Thymus (tissue), 11 donors: Measurements from ENCODE around the gene RAD51B. TPM values are rescaled to one million over a fixed set of nuclear protein-coding genes. Genes with fewer than 3 reads are reported as not detected.

Source experiments
- DNase-seq, 9 donors: peaks; one replicate each; pipeline ENCODE4 v3.0.0-alpha.2; 2013; ENCODE audit warnings: low spot score in 9 of 9, low read depth in 6 of 9, missing footprints in 1 of 9
- H3K27ac ChIP-seq, 2 donors: one replicate each; pipeline ENCODE4 v1.5.1; 2013; ENCODE audit warnings: control low read depth in 1 of 2, low read depth in 1 of 2, low read length in 1 of 2, mild to moderate bottlenecking in 1 of 2, moderate library complexity in 1 of 2
- H3K27me3 ChIP-seq, 2 donors: one replicate each; pipeline ENCODE4 v1.5.1; 2013; ENCODE audit warnings: low read length in 1 of 2; ENCODE audit not compliant: control insufficient read depth in 2 of 2, insufficient read depth in 1 of 2
- H3K36me3 ChIP-seq, 2 donors: one replicate each; pipeline ENCODE4 v1.5.1; 2013; ENCODE audit warnings: low read length in 1 of 2, mild to moderate bottlenecking in 1 of 2, moderate library complexity in 1 of 2; ENCODE audit not compliant: control insufficient read depth in 2 of 2, insufficient read depth in 2 of 2
- H3K4me1 ChIP-seq, 2 donors: one replicate each; pipeline ENCODE4 v1.5.1; 2013; ENCODE audit warnings: low read length in 2 of 2; ENCODE audit not compliant: control insufficient read depth in 2 of 2, insufficient read depth in 2 of 2
- H3K4me3 ChIP-seq, 2 donors: one replicate each; pipeline ENCODE4 v1.5.1; 2013; ENCODE audit warnings: low read length in 2 of 2, control low read depth in 1 of 2, mild to moderate bottlenecking in 1 of 2
- H3K9me3 ChIP-seq, 2 donors: one replicate each; pipeline ENCODE4 v1.5.1; 2013; ENCODE audit warnings: low read length in 1 of 2, mild to moderate bottlenecking in 1 of 2; ENCODE audit not compliant: control insufficient read depth in 2 of 2, insufficient read depth in 1 of 2
- WGBS: extraction: QIAGEN DNeasy Blood & Tissue Kit; methylation state at CpG from one replicate; pipeline ENCODE4 v1.1.7; 2013; 5-methylcytosine and 5-hydroxymethylcytosine counted together
- polyA plus RNA-seq: library from polyadenylated mRNA; stranded (reverse); fragments of 200-250 nt; gene quantifications from one replicate; pipeline ENCODE4 v1.2.3, GENCODE V29; 2013
- total RNA-seq: library from RNA; stranded (reverse); fragments of 120-200 nt; gene quantifications from one replicate; pipeline ENCODE4 v1.2.4, GENCODE V29; 2013
- donor health status: healthy.

The RAD51B gene
- total and polyA plus RNA-seq, 2 donors, result 7.8 to 17.8 TPM

DNA sequence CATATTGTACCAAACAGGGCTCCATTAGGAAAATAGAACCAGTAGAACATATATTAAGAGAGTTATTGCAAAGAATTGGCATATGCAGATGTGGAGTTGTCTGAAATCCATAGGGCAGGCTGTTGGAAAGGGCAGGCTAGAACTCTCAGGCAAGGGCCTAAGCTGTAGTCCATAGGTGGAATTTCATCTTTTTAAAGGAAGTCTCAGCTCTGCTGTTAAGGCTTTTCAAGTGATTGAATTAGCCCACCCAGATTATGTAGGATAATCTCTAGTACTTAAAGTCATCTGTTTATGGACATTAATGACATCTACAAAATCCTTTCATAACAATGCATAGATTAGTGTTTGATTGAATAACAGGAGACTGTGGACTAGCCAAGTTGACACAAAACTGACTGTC, 59.4 kb downstream of the RAD51B start:
- Histone ChIP-seq H3K27me3 (no peaks in the 10 kb centered on the region), H3K36me3 (no peaks in the 10 kb centered on the region), H3K27ac (no peak overlapping the region), H3K4me3 (no peak overlapping the region), H3K9me3 (no peaks in the 10 kb centered on the region), H3K4me1 (peaks cover 5 to 6% of the 10 kb centered on the region in 2 donors)
- no peak for DNase-seq

GRCh38 chr14:67881225-67881624, 61.6 kb downstream of the RAD51B start:
- Histone ChIP-seq H3K9me3 (no peaks in the 10 kb centered on the region), H3K4me1 (peaks cover 5 to 6% of the 10 kb centered on the region in 2 donors), H3K36me3 (no peaks in the 10 kb centered on the region), H3K27me3 (no peaks in the 10 kb centered on the region), H3K27ac (no peak overlapping the region), H3K4me3 (no peak overlapping the region)
- 4% methylated on average over 2 of the region's 2 CpGs for WGBS
- DNase-seq, result peak in 4 of 9 donors; percentile 6 to 44 (median 17)

- WGBS, result 98% methylated on average over 4 of the region's 4 CpGs
- H3K36me3 ChIP-seq, result no peaks in the 10 kb centered on the region
- H3K27ac ChIP-seq, result no peak overlapping the region
Observed at GRCh38 chr14:67882986-67883555, 63.5 kb downstream of the RAD51B start.

GRCh38 chr14:67883717-67884116, 64.1 kb downstream of the RAD51B start:
- WGBS, result 64% methylated on average over 1 of the region's 1 CpG
- no peaks in the 10 kb centered on the region for H3K27me3 ChIP-seq
- no peak overlapping the region for H3K27ac ChIP-seq
- no peak overlapping the region for H3K4me3 ChIP-seq
- no peaks in the 10 kb centered on the region for H3K36me3 ChIP-seq
- no peaks in the 10 kb centered on the region for H3K9me3 ChIP-seq
- peaks cover 5 to 6% of the 10 kb centered on the region in 2 donors for H3K4me1 ChIP-seq
- DNase-seq, result peak in 1 of 9 donors; percentile 8

More at GRCh38 chr14:67882986-67883555, 63.5 kb downstream of the RAD51B start:
- no peaks in the 10 kb centered on the region for H3K9me3 ChIP-seq
- H3K4me3 ChIP-seq, result no peak overlapping the region
- H3K27me3 ChIP-seq, result no peaks in the 10 kb centered on the region
- peaks cover 5 to 6% of the 10 kb centered on the region in 2 donors for H3K4me1 ChIP-seq
- peak in 1 of 9 donors; percentile 6 for DNase-seq

- Histone ChIP-seq H3K27me3 (no peaks in the 10 kb centered on the region), H3K36me3 (no peaks in the 10 kb centered on the region), H3K4me1 (peaks cover 3% of the 10 kb centered on the region in 2 donors), H3K9me3 (no peaks in the 10 kb centered on the region), H3K27ac (no peak overlapping the region), H3K4me3 (no peak overlapping the region)
- no peak for DNase-seq
- whole genome bisulfite sequencing, result 98% methylated on average over 2 of the region's 2 CpGs
Observed at GRCh38 chr14:67886191-67886590, 66.6 kb downstream of the RAD51B start.

GRCh38 chr14:67887478-67887877, 67.9 kb downstream of the RAD51B start:
- Histone ChIP-seq H3K4me3 (no peak overlapping the region), H3K36me3 (no peaks in the 10 kb centered on the region), H3K4me1 (no peaks in the 10 kb centered on the region), H3K9me3 (no peaks in the 10 kb centered on the region), H3K27me3 (no peaks in the 10 kb centered on the region), H3K27ac (no peak overlapping the region)
- 96% methylated on average over 3 of the region's 3 CpGs for WGBS
- DNase-seq, result no peak

DNA sequence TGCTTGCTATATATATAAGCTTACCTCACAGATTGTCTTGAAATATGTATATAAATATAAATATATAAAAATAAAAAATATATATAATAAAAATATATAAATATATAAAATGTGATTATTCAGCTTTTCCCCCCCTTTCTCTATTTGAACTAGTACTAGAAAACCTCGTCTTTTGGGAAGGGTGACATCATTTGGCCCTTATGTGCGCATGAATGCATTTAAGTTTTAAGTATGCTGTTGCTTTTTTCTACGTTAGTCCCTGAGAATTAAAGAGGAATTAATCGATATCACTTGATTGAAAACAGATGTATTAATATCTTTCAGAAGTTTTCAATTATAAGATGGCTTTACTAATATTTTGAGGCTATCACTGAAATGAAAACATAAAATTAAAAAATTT, 69.9 kb downstream of the RAD51B start:
- Histone ChIP-seq H3K27me3 (no peaks in the 10 kb centered on the region), H3K27ac (no peak overlapping the region), H3K36me3 (no peaks in the 10 kb centered on the region), H3K9me3 (no peaks in the 10 kb centered on the region), H3K4me3 (no peak overlapping the region), H3K4me1 (no peaks in the 10 kb centered on the region)
- WGBS, result 96% methylated on average over 4 of the region's 4 CpGs
- no peak for DNase-seq

- 97% methylated on average over 1 of the region's 1 CpG for WGBS
- Histone ChIP-seq H3K36me3 (no peaks in the 10 kb centered on the region), H3K27me3 (no peaks in the 10 kb centered on the region), H3K4me3 (no peak overlapping the region), H3K9me3 (no peaks in the 10 kb centered on the region), H3K27ac (no peak overlapping the region), H3K4me1 (no peaks in the 10 kb centered on the region)
- no peak for DNase-seq
Observed at GRCh38 chr14:67892466-67893100, 73.0 kb downstream of the RAD51B start.

DNA sequence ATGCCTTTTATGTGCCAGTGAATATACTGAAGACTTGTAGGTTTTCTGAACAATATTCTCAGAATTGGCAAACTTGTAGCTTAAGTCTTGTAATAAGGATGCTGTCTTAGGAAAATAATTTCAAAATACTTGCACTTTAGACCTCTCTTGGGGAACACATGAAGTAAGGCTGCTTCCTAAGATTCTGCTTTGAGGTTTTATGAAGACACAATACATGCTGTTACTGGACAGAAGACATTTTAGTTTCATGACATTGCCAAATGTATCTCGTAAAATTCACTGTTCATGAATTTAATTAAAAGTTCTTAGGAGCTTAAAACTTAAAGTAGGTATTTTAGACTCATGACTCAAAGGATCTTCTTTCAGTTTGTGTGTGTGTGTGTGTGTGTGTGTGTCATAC, 80.7 kb downstream of the RAD51B start:
- Histone ChIP-seq H3K27ac (no peak overlapping the region), H3K4me1 (no peaks in the 10 kb centered on the region), H3K4me3 (no peak overlapping the region), H3K9me3 (peaks cover 2 to 5% of the 10 kb centered on the region in 2 donors), H3K27me3 (no peaks in the 10 kb centered on the region), H3K36me3 (no peaks in the 10 kb centered on the region)
- WGBS, result 99% methylated on average over 1 of the region's 1 CpG
- DNase-seq, result no peak
